IMR-90 (cell line): Measurements from ENCODE around the gene C9orf78. TPM values are rescaled to one million over a fixed set of nuclear protein-coding genes. Genes with fewer than 3 reads are reported as not detected.

ENCODE experiments used
- ATAC-seq: fragments of 200-7000 bp; cut with Tn5 transposase; 2 replicates; pipeline ENCODE4 v1.9.1; 2020; ENCODE audit warnings: low read depth, mild to moderate bottlenecking, moderate library complexity
- BruUV-seq: library from RNA; stranded (reverse); fragments of 400-500 nt; replicated peaks from 2 replicates; lab custom pipeline; 2021; lab: Mats Ljungman, UMichigan
- CTCF ChIA-PET: fragments of 300-600 bp; formaldehyde crosslinking; extraction: SDS; loops from one replicate; lab custom pipeline; 2021; ENCODE audit warnings: antibody characterized with exemption; lab: Yijun Ruan, JAX
- POLR2A ChIA-PET: fragments of 300-600 bp; sonication (Branson Sonifier 250); formaldehyde crosslinking; loops from one replicate; lab custom pipeline; 2022; ENCODE audit warnings: antibody characterized with exemption; ENCODE audit not compliant: unreplicated experiment; lab: Charles Lee
- DNase-seq: peaks from one replicate; pipeline ENCODE4 v3.0.0; 2013
- H2AFZ ChIP-seq: replicated peaks from 2 replicates; pipeline ENCODE3; 2013; ENCODE audit warnings: low read length, mild to moderate bottlenecking; ENCODE audit not compliant: poor library complexity
- H2AK5ac ChIP-seq: 2 replicates; pipeline ENCODE4 v1.6.1; 2013; ENCODE audit warnings: low read depth, low read length, inconsistent platforms
- H2AK9ac ChIP-seq: replicated peaks from 2 replicates; pipeline ENCODE3; 2013; ENCODE audit warnings: mild to moderate bottlenecking, low read depth, low read length, moderate library complexity; ENCODE audit not compliant: poor library complexity
- H2BK120ac ChIP-seq: 2 replicates; pipeline ENCODE4 v1.6.1; 2013; ENCODE audit warnings: low read depth, low read length, inconsistent platforms
- H2BK15ac ChIP-seq: 3 replicates; pipeline ENCODE4 v1.6.1; 2013; ENCODE audit warnings: low read depth, low read length, inconsistent platforms
- H2BK20ac ChIP-seq: 2 replicates; pipeline ENCODE4 v1.6.1; 2013; ENCODE audit warnings: low read depth, mild to moderate bottlenecking, inconsistent platforms, low read length, moderate library complexity
- H2BK5ac ChIP-seq: 2 replicates; pipeline ENCODE4 v1.6.1; 2013; ENCODE audit warnings: mild to moderate bottlenecking, low read depth, low read length, inconsistent platforms; ENCODE audit not compliant: poor library complexity, severe bottlenecking
- H3K14ac ChIP-seq: replicated peaks from 2 replicates; pipeline ENCODE4 v1.6.1; 2013; ENCODE audit warnings: low read depth, low read length, inconsistent platforms
- H3K18ac ChIP-seq: 2 replicates; pipeline ENCODE4 v1.6.1; 2013; ENCODE audit warnings: low read depth, low read length, control low read depth
- H3K23ac ChIP-seq: 2 replicates; pipeline ENCODE4 v1.6.1; 2013; ENCODE audit warnings: low read depth, low read length, inconsistent platforms
- H3K27ac ChIP-seq: 2 replicates; pipeline ENCODE4 v1.5.1; 2013; ENCODE audit warnings: mild to moderate bottlenecking, control low read depth, low read length; ENCODE audit not compliant: insufficient read depth
- H3K27me3 ChIP-seq: 2 replicates; pipeline ENCODE4 v1.6.1; 2013; ENCODE audit warnings: low read length; ENCODE audit not compliant: control insufficient read depth, insufficient read depth
- H3K36me3 ChIP-seq: 2 replicates; pipeline ENCODE4 v1.6.1; 2013; ENCODE audit warnings: low read length, mixed read lengths; ENCODE audit not compliant: control insufficient read depth, insufficient read depth
- H3K4ac ChIP-seq: 2 replicates; pipeline ENCODE4 v1.6.1; 2013; ENCODE audit warnings: low read depth, low read length, inconsistent platforms
- H3K4me1 ChIP-seq: 2 replicates; pipeline ENCODE4 v1.6.1; 2013; ENCODE audit warnings: low read length, mixed read lengths; ENCODE audit not compliant: control insufficient read depth, insufficient read depth
- H3K4me2 ChIP-seq: 2 replicates; pipeline ENCODE4 v1.6.1; 2013; ENCODE audit warnings: low read depth, mild to moderate bottlenecking, control low read depth, low read length, moderate library complexity
- H3K4me3 ChIP-seq: 2 replicates; pipeline ENCODE4 v1.5.1; 2013; ENCODE audit warnings: low read depth, mild to moderate bottlenecking, control low read depth, low read length, moderate library complexity; ENCODE audit not compliant: insufficient read depth
- H3K56ac ChIP-seq: 2 replicates; pipeline ENCODE4 v1.6.1; 2013; ENCODE audit warnings: low read length, inconsistent platforms; ENCODE audit not compliant: insufficient read depth; ENCODE audit errors: extremely low read depth
- H3K79me1 ChIP-seq, 2 experiments: 2 replicates each; pipeline ENCODE4 v1.6.1; 2013; ENCODE audit warnings: low read length in 2 of 2, inconsistent platforms in 1 of 2, low read depth in 1 of 2
- H3K9ac ChIP-seq: 2 replicates; pipeline ENCODE4 v1.6.1; 2013; ENCODE audit warnings: low read depth, low read length, control low read depth
- H3K9me1 ChIP-seq: 2 replicates; pipeline ENCODE4 v1.6.1; 2013; ENCODE audit warnings: low read length, inconsistent platforms; ENCODE audit not compliant: insufficient read depth
- H3K9me3 ChIP-seq: 2 replicates; pipeline ENCODE4 v1.6.1; 2013; ENCODE audit warnings: low read length; ENCODE audit not compliant: control insufficient read depth, insufficient read depth
- H4K20me1 ChIP-seq: 2 replicates; pipeline ENCODE4 v1.6.1; 2013; ENCODE audit warnings: low read length, inconsistent platforms; ENCODE audit not compliant: insufficient read depth
- H4K5ac ChIP-seq: 2 replicates; pipeline ENCODE4 v1.6.1; 2013; ENCODE audit warnings: mild to moderate bottlenecking, low read depth, low read length, control low read depth
- H4K8ac ChIP-seq, 2 experiments: 2 replicates each; pipeline ENCODE4 v1.6.1; 2013; ENCODE audit warnings: low read depth in 2 of 2, low read length in 2 of 2, control low read depth in 1 of 2, inconsistent platforms in 1 of 2
- H4K91ac ChIP-seq: 2 replicates; pipeline ENCODE4 v1.6.1; 2013; ENCODE audit warnings: low read depth, low read length, inconsistent platforms; ENCODE audit not compliant: insufficient read depth
- BHLHE40 ChIP-seq: fragments of 150-350 bp; IDR thresholded peaks from 2 replicates; pipeline ENCODE4 v1.6.1; 2016; ENCODE audit warnings: mild to moderate bottlenecking, low read depth, low read length
- CEBPB ChIP-seq: IDR thresholded peaks from 2 replicates; pipeline ENCODE4 v1.6.1; 2012; ENCODE audit warnings: low read depth, low read length, improper control_type of control experiment
- MAFK ChIP-seq: IDR thresholded peaks from 2 replicates; pipeline ENCODE4 v1.6.1; 2012; ENCODE audit warnings: low read depth, low read length, improper control_type of control experiment
- MAZ ChIP-seq: IDR thresholded peaks from 2 replicates; pipeline ENCODE4 v1.6.1; 2012; ENCODE audit warnings: low read depth, mild to moderate bottlenecking, low read length, improper control_type of control experiment, moderate library complexity, borderline replicate concordance
- MXI1 ChIP-seq: IDR thresholded peaks from 2 replicates; pipeline ENCODE4 v1.6.1; 2012; ENCODE audit warnings: low read depth, mild to moderate bottlenecking, low read length, moderate library complexity, borderline replicate concordance
- NFE2L2 ChIP-seq: fragments of 150-350 bp; IDR thresholded peaks from 2 replicates; pipeline ENCODE4 v1.6.1; 2016; ENCODE audit warnings: low read depth, mild to moderate bottlenecking, low read length
- POLR2A ChIP-seq: IDR thresholded peaks from 2 replicates; pipeline ENCODE4 v1.6.1; 2012; ENCODE audit warnings: mild to moderate bottlenecking, low read depth, low read length
- RAD21 ChIP-seq: IDR thresholded peaks from 2 replicates; pipeline ENCODE4 v1.6.1; 2012; ENCODE audit warnings: low read length, improper control_type of control experiment
- RCOR1 ChIP-seq: IDR thresholded peaks from 2 replicates; pipeline ENCODE4 v1.6.1; 2012; ENCODE audit warnings: mild to moderate bottlenecking, low read length, improper control_type of control experiment; ENCODE audit not compliant: insufficient replicate concordance
- SMC3 ChIP-seq: fragments of 150-350 bp; IDR thresholded peaks from 2 replicates; pipeline ENCODE4 v1.6.1; 2016; ENCODE audit warnings: low read depth, mild to moderate bottlenecking, antibody characterized with exemption, low read length, moderate library complexity
- WGBS, 2 experiments: methylation state at CpG; one replicate each; pipeline versions ENCODE4 v1.1.5 to v1.1.7; 2013; ENCODE audit warnings: missing lambda C conversion rate in 2 of 2; ENCODE audit not compliant: insufficient read length in 1 of 2; ENCODE audit errors: extremely low coverage in 2 of 2; 5-methylcytosine and 5-hydroxymethylcytosine counted together
- dilution Hi-C: fragments of 300-500 bp; cut with HindIII; formaldehyde crosslinking; loops from one replicate; pipeline ENCODE4 v1.14.3; 2018; ENCODE audit warnings: low sequenced_read_pairs; ENCODE audit not compliant: unreplicated experiment
- in situ Hi-C: fragments of 300-500 bp; cut with MboI; formaldehyde crosslinking; loops from 3 replicates; pipeline ENCODE4 v1.14.3; 2019; ENCODE audit warnings: low sequenced_read_pairs, inconsistent platforms, mixed read lengths
- intact Hi-C: fragments of 100-400 bp; cut with micrococcal nuclease; formaldehyde crosslinking; loops from 2 replicates; pipeline ENCODE4 v1.10.0; 2022
- polyA plus RNA-seq, 3 experiments: library from polyadenylated mRNA; depleted of rRNA; stranded (reverse); fragments of >200 nt; gene quantifications; 2 replicates each; pipeline ENCODE4 v1.2.3, GENCODE V29; 2012; ENCODE audit warnings: low replicate concordance in 1 of 3
- total RNA-seq: library from RNA; depleted of rRNA; stranded (reverse); fragments of >200 nt; gene quantifications from 2 replicates; pipeline ENCODE4 v1.2.3, GENCODE V29; 2012
- TF ChIP-seq, protein P1 (sequence below): fragments of 150-350 bp; IDR thresholded peaks from 2 replicates; pipeline ENCODE4 v1.6.1; 2017; ENCODE audit warnings: mild to moderate bottlenecking, antibody characterized with exemption, low read length, low read depth
- TF ChIP-seq, protein P2 (sequence below): fragments of 150-350 bp; IDR thresholded peaks from 2 replicates; pipeline ENCODE4 v1.6.1; 2016; ENCODE audit warnings: low read depth, mild to moderate bottlenecking, low read length, moderate library complexity, borderline replicate concordance
- TF ChIP-seq, protein P3 (sequence below): conservative IDR thresholded peaks from 2 replicates; pipeline ENCODE4 v1.5.1; 2012; ENCODE audit warnings: mild to moderate bottlenecking, low read depth, low read length, improper control_type of control experiment

Gene C9orf78
- total and polyA plus RNA-seq, 2 of the 4 experiments (the other 2 are of a cell fraction), result 29.8 to 46.0 TPM

DNA sequence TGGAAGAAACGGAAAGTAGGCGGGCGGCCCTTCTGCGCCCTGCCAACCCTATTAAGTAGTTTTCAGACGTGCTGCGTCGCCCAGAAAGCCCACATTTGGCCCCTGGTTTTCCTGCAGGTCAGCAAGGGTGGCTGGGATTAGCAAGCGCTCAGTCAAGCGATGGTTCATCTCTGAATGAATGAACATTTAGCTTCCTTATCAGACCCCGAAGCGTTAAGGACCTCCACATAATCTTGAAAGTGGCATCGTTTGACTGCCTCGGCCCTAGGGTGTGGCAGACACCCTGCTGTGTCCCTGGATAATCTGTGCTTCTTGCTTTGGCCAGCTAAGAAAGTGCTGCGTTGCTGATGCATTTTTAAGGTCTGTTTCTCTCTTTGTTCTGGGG is 31.4 kb downstream of the C9orf78 start:
- H3K4ac ChIP-seq, result peak overlapping the region; percentile 18
- no peak overlapping the region for H3K18ac ChIP-seq
- H4K91ac ChIP-seq, result no peak overlapping the region
- H3K56ac ChIP-seq, result peak overlapping the region; percentile 13; the same call in 1 of the 2 replicates
- intact Hi-C loops (no loop called here), in situ Hi-C loops (no loop called here), dilution Hi-C loops (no loop called here)
- H3K14ac ChIP-seq, result peak overlapping the region; percentile 6; the same call in 1 of the 2 replicates
- peak overlapping the region; percentile 32; the same call in 1 of the 2 replicates for H3K27ac ChIP-seq
- DNase-seq (no peak), ATAC-seq (no peak; the same call in none of the 2 replicates)
- H2BK5ac ChIP-seq, result no peak overlapping the region
- H3K27me3 ChIP-seq, result no peaks in the 10 kb centered on the region
- peaks cover 6% of the 10 kb centered on the region; the same call in 1 of the 2 replicates for H4K20me1 ChIP-seq
- H3K36me3 ChIP-seq, result peaks cover 8% of the 10 kb centered on the region
- no TSS peak for BruUV-seq
- POLR2A ChIA-PET, result no interaction called here
- peak overlapping the region in 1 of 2 experiments; percentile 22; a peak in 1 of 4 replicates for H4K8ac ChIP-seq
- peaks cover 23 to 25% of the 10 kb centered on the region in 2 experiments for H3K79me1 ChIP-seq
- H3K4me2 ChIP-seq, result peak overlapping the region; percentile 99
- peak overlapping the region; percentile 83 for H3K9ac ChIP-seq
- H3K9me3 ChIP-seq, result no peaks in the 10 kb centered on the region
- H2AFZ ChIP-seq, result peak overlapping the region; percentile 99
- H3K23ac ChIP-seq, result peak overlapping the region; percentile 80; the same call in 1 of the 2 replicates
- H2BK20ac ChIP-seq, result no peak overlapping the region
- 0 out of 2 replicates have a peak overlapping the region, but pooled peaks have one; percentile 15 for H2AK5ac ChIP-seq
- peaks cover 6% of the 10 kb centered on the region for H3K4me1 ChIP-seq
- no peak overlapping the region for H2BK15ac ChIP-seq
- H4K5ac ChIP-seq, result no peak overlapping the region
- CTCF ChIA-PET, result interaction anchor here (0.6 kb wide), 1 partner anchor 61 kb away, joined by 4 read pairs; no protein-coding TSS in a partner anchor
- H2BK120ac ChIP-seq, result no peak overlapping the region
- TF ChIP-seq, protein P1, sequence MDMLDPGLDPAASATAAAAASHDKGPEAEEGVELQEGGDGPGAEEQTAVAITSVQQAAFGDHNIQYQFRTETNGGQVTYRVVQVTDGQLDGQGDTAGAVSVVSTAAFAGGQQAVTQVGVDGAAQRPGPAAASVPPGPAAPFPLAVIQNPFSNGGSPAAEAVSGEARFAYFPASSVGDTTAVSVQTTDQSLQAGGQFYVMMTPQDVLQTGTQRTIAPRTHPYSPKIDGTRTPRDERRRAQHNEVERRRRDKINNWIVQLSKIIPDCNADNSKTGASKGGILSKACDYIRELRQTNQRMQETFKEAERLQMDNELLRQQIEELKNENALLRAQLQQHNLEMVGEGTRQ, result no peak
- TF ChIP-seq, protein P2, sequence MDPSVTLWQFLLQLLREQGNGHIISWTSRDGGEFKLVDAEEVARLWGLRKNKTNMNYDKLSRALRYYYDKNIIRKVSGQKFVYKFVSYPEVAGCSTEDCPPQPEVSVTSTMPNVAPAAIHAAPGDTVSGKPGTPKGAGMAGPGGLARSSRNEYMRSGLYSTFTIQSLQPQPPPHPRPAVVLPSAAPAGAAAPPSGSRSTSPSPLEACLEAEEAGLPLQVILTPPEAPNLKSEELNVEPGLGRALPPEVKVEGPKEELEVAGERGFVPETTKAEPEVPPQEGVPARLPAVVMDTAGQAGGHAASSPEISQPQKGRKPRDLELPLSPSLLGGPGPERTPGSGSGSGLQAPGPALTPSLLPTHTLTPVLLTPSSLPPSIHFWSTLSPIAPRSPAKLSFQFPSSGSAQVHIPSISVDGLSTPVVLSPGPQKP, result no peak
- TF ChIP-seq, protein P3, sequence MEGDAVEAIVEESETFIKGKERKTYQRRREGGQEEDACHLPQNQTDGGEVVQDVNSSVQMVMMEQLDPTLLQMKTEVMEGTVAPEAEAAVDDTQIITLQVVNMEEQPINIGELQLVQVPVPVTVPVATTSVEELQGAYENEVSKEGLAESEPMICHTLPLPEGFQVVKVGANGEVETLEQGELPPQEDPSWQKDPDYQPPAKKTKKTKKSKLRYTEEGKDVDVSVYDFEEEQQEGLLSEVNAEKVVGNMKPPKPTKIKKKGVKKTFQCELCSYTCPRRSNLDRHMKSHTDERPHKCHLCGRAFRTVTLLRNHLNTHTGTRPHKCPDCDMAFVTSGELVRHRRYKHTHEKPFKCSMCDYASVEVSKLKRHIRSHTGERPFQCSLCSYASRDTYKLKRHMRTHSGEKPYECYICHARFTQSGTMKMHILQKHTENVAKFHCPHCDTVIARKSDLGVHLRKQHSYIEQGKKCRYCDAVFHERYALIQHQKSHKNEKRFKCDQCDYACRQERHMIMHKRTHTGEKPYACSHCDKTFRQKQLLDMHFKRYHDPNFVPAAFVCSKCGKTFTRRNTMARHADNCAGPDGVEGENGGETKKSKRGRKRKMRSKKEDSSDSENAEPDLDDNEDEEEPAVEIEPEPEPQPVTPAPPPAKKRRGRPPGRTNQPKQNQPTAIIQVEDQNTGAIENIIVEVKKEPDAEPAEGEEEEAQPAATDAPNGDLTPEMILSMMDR, result no peak
- no peak for TF ChIP-seq MAZ
- no peak for TF ChIP-seq BHLHE40
- no peak for TF ChIP-seq NFE2L2
- TF ChIP-seq POLR2A, result no peak
- no peak for TF ChIP-seq RCOR1
- TF ChIP-seq SMC3, result no peak
- TF ChIP-seq MXI1, result no peak
- TF ChIP-seq MAFK, result no peak
- no peak for TF ChIP-seq CEBPB
- no peak for TF ChIP-seq RAD21
- peak overlapping the region; percentile 43 for H2AK9ac ChIP-seq
- peaks cover 3% of the 10 kb centered on the region; the same call in 1 of the 2 replicates for H3K9me1 ChIP-seq
- WGBS, 2 experiments, result 2% methylated on average over 8 of the region's 14 CpGs; no CpG with 5 or more reads in 1 of the 2 experiments
- H3K4me3 ChIP-seq, result peak overlapping the region; percentile 71
